ENCODE data around the gene LYST.
"Not testable (repeated sequence)": the region's sequence is repeated elsewhere in the genome, so short reads cannot be mapped to it uniquely, and the experiment has no call there.

LYST gene

GRCh38 chr1:235758931-235759330, 107.8 kb downstream of the LYST start:
- TF ChIP-seq CTCF (IDR thresholded peaks at IDR 0.05; ENCODE audit: extremely low read depth, missing control alignments) = no peak
- DNase-seq (ENCODE audit: low spot score) = no peak

- TF ChIP-seq CTCF (IDR thresholded peaks at IDR 0.05; ENCODE audit: extremely low read depth, missing control alignments) = no peak
- DNase-seq (ENCODE audit: low spot score) = no peak
Observed at GRCh38 chr1:235757587-235758096, 109.1 kb downstream of the LYST start.

GRCh38 chr1:235754186-235754585, 112.5 kb downstream of the LYST start:
- DNase-seq (ENCODE audit: low spot score) = not testable (repeated sequence)

- TF ChIP-seq CTCF (IDR thresholded peaks at IDR 0.05; ENCODE audit: extremely low read depth, missing control alignments) = no peak
- no peak for DNase-seq (ENCODE audit: low spot score)
Observed at GRCh38 chr1:235749755-235750300, 116.9 kb downstream of the LYST start.

GRCh38 chr1:235748747-235749146, 118.0 kb downstream of the LYST start:
- TF ChIP-seq CTCF (IDR thresholded peaks at IDR 0.05; ENCODE audit: extremely low read depth, missing control alignments) = no peak
- DNase-seq (ENCODE audit: low spot score) = no peak

- no peak for TF ChIP-seq CTCF (IDR thresholded peaks at IDR 0.05; ENCODE audit: extremely low read depth, missing control alignments)
- no peak for DNase-seq (ENCODE audit: low spot score)
Observed at GRCh38 chr1:235746245-235746644, 120.5 kb downstream of the LYST start.

- no peak for TF ChIP-seq CTCF (IDR thresholded peaks at IDR 0.05; ENCODE audit: extremely low read depth, missing control alignments)
- no peak for DNase-seq (ENCODE audit: low spot score)
Observed at GRCh38 chr1:235745503-235746136, 121.1 kb downstream of the LYST start.

Data from GM20000 (cell line).